GM12864 (cell line): Measurements from ENCODE around the gene IRX3.

Source experiments
- DNase-seq: peaks from one replicate; pipeline ENCODE4 v3.0.0-alpha.2; 2011; ENCODE audit warnings: low read depth
- H3K4me3 ChIP-seq: 2 replicates; pipeline ENCODE4 v1.5.1; 2011; ENCODE audit warnings: mild to moderate bottlenecking, low read depth, low read length, control low read depth
- CTCF ChIP-seq: IDR thresholded peaks from 2 replicates; pipeline ENCODE4 v1.5.1; 2011; ENCODE audit warnings: low read depth, mild to moderate bottlenecking, moderate library complexity, low read length, control low read depth, inconsistent platforms; ENCODE audit errors: missing control alignments

IRX3 gene

GRCh38 chr16:54291656-54292487 is 5.3 kb upstream of the IRX3 start:
- TF ChIP-seq CTCF = no peak
- H3K4me3 ChIP-seq = no peak overlapping the region
- no peak for DNase-seq

DNA sequence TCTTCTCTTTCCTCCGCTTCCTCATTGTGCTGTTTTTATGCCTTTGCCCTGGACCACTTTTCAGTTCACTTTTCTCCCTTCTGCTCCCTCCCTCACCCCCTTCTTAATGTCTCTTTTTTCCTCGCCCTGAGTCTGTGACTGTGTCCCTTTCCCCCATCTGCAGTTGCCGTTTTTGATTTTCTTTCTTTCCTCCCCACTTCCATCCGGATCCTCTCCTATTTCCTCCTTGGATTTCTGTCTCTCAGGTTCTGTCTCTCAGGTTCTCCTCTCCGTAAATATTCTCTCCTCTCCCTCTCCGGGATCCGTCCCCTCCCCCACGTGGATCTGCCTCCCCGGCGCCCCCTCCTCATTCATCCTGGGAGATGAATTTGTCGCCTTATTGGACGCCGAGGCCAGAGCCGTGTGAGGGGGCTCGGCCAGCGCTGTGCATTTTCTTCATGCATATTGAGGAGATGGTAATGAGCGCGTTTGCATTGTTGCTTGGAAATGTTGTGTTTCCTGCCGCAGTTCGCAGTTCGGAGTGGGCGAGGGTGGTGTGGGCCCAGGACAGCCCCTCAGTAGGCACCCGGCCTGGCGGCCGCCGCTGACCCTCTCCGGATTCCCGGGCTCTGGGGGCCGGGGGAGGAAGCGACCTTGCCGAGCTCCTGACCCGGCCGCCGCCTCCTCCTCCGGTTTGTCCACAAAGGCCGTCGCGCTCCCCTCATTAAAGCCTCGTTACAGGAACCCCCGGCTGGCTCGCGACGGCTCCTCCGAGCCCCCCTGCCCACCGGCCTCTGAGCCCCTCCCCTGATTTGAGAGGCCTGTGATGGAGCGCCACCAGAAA is 4.5 kb upstream of the IRX3 start:
- no peak for TF ChIP-seq CTCF
- no peak for DNase-seq
- H3K4me3 ChIP-seq = no peak overlapping the region

- H3K4me3 ChIP-seq = no peak overlapping the region
- no peak for DNase-seq
- no peak for TF ChIP-seq CTCF
Observed at GRCh38 chr16:54289945-54290832, 3.6 kb upstream of the IRX3 start.

DNA sequence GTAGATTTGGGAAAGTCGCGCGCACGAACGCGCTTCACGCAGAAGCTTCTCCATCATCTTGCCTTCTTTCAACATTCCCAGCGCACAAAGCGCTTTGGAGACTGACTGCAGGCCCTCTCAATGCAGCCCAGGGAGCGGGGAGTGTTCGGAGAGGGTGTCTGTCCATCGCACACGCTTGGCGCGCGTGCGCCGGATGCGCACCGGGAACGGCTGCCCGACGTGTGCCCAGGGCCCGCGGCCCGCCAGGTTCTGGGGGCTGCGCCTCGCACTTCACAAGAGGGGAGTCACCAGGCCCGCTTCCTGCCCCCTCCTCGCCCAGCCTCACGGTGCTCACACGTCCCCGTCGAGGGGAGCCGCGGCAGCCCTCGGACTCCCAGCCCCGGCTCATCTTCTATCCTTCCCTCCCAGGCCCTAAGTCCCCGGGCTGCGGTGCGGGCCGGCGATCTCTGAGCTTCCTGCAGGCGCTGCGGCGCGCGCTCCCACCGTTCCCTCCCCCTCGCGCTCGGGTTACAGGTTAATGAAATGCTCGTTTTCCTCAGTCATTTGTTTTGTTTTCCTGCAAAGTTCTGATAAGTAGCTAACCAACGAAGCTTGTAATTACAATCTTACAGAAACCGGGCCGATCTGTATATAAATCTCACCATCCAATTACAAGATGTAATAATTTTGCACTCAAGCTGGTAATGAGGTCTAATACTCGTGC is 2.8 kb upstream of the IRX3 start:
- DNase-seq = no peak
- no peak overlapping the region for H3K4me3 ChIP-seq
- TF ChIP-seq CTCF = no peak

GRCh38 chr16:54288835-54289241 is 2.3 kb upstream of the IRX3 start:
- no peak overlapping the region for H3K4me3 ChIP-seq
- no peak for DNase-seq
- no peak for TF ChIP-seq CTCF

DNA sequence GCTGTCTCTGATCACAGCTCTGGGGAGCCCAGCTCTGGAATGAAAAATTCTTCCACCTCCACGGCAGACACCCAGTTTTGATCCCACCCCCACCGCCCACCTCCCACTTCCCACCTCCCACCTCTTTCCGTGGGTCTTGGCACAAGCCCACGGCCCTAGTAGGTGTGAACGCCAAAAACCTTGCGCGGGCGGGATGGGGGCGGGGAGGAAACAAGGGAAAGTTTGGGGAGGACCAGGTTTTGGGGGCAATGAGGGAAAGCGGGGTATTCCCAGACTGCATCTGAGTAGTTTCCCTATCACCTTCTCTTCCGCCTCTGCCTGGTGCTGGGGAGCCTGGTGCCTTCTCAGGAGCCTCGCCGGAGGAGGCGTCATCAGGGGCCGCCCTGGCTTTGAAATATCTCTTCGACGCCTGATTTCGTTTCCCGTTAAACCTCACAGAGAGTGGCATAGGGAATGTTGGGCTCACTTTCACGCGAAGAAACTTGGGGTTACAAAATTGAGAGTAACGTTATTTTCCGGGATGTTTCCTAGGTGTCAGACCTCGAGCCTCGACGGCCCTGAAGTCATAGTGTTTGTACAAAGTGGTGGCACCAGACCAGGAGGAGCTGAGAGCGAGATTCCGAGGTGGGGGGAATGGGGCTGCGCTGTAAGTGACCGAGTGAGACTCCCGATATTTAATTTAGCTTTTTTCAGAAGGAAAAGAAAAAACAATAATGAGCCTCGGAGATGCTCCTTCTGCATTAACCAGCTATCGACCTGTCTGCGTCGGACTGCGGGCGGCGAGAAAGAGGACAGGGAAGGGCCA is 1.6 kb upstream of the IRX3 start:
- DNase-seq = no peak
- no peak overlapping the region for H3K4me3 ChIP-seq
- no peak for TF ChIP-seq CTCF
